GM12892 (cell line): ENCODE results near the gene SPATA20.

Source experiments
- DNase-seq: peaks from one replicate; pipeline ENCODE4 v3.0.0; 2011; ENCODE audit not compliant: insufficient read length
- FAIRE-seq: peaks from 2 replicates; lab custom pipeline; 2011; peaks lifted over from hg19 to GRCh38; lab: Jason Lieb, UNC
- POLR2A ChIP-seq: IDR thresholded peaks from 2 replicates; pipeline ENCODE4 v1.6.1; 2011; ENCODE audit warnings: low read depth, low read length, control low read depth
- POLR2AphosphoS5 ChIP-seq: IDR thresholded peaks from 2 replicates; pipeline ENCODE4 v1.6.1; 2011; ENCODE audit warnings: low read depth, low read length, control low read depth
- TAF1 ChIP-seq: IDR thresholded peaks from 2 replicates; pipeline ENCODE4 v1.6.1; 2011; ENCODE audit warnings: low read depth, mild to moderate bottlenecking, control low read depth, low read length, borderline replicate concordance

The SPATA20 gene

DNA sequence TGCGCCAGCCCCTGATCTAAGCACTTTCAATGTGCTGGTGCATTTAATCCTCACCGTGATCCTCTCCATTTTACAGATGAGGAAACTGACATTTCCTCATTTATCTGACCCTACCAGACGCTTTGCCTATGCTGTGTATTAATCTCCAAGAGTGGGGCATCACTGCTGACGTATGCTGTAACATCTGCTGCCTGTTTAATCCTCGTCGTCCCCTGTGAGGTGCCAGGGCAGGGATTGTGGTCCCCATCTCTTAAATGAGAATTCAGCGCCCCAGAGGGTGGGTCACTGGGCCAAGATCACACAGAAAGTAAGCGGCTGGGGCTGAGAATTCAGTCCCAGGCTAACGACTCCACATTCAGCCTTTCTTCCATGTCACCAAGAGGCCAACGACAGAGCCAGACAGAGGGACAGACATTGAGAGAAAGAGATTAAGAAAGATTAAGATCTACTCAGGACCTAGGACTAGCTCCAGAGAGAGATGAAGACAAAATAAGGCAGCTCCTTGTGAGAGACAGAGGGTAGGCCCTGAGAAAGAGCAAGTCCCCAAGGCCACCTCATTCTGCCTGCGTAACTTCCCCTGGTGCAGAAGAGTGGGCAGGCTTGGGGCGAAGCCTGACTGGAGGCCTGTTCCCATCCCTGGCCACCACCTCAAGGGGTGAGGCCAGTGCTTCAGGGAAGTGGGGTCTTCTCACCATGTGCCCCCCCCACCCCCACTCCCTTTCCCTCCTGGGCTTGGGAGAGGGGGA is 27.1 kb downstream of the SPATA20 start:
- no peak for TF ChIP-seq POLR2AphosphoS5
- TF ChIP-seq POLR2A, result no peak
- TF ChIP-seq TAF1, result no peak
- DNase-seq, result no peak
- no peak for FAIRE-seq

DNA sequence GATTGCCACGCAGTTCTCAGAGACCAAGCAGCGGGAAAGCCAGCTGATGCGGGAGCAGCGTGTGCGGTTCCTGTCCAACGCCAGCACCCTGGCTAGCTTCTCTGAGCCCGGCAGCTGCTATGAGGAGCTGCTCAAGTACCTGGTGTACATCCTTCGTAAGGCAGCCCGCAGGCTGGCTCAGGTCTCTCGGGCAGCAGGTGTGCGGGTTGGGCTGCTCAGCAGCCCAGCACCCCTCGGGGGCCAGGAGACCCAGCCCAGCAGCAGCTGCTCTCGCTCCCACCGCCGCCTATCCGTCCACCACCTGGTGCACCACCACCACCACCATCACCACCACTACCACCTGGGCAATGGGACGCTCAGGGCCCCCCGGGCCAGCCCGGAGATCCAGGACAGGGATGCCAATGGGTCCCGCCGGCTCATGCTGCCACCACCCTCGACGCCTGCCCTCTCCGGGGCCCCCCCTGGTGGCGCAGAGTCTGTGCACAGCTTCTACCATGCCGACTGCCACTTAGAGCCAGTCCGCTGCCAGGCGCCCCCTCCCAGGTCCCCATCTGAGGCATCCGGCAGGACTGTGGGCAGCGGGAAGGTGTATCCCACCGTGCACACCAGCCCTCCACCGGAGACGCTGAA is 28.7 kb downstream of the SPATA20 start:
- DNase-seq, result no peak
- TF ChIP-seq TAF1 (no peak), POLR2AphosphoS5 (no peak), POLR2A (no peak)

DNA sequence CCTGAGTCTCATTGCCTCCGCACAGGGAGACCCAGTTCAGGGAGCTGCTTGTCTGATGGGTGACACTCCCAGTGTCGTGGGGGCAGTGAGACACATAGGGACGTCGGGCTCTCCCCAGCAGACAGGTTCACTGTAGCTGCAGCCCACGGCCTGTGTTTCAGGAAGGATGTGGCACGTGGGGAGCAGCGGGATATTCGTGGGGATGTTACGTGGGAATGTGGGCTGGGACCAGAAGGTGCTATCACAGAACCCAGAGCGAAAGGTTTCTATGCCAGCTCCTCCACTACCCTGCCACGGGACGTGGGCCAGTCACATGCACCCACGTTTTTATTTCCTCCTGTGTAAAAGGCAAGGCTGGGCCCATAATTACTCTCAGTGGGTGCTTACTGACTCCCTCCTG is 29.9 kb downstream of the SPATA20 start:
- TF ChIP-seq TAF1 (no peak), POLR2AphosphoS5 (no peak), POLR2A (no peak)
- no peak for DNase-seq
- FAIRE-seq, result no peak

More for the DNA sequence above, 28.7 kb downstream of the SPATA20 start:
- FAIRE-seq, result no peak

DNA sequence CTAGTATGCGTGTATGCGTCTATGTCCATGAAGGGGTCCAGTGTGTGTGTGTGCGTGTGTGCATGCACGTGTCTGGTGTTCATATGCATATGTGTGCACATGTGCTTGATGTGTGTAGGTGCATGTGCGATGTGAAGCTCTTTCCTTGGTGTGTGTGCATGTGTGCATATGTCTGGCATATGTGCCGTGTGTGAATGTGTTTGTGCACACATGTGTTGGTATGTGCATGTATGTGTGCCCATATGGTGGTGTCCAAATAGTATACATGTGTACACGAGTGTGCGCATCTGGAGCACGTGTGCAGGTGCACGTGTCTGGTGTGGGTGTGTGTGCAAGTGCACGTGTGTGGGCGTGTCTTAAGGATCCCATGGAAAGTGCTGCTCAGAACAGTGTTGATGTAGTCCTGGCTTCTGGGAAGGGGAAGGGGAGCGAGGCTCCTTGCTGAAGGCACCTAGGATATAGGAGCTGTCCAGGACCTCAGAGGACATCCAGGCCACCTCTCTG is 30.5 kb downstream of the SPATA20 start:
- no peak for DNase-seq
- no peak for FAIRE-seq
- no peak for TF ChIP-seq POLR2AphosphoS5
- no peak for TF ChIP-seq POLR2A

DNA sequence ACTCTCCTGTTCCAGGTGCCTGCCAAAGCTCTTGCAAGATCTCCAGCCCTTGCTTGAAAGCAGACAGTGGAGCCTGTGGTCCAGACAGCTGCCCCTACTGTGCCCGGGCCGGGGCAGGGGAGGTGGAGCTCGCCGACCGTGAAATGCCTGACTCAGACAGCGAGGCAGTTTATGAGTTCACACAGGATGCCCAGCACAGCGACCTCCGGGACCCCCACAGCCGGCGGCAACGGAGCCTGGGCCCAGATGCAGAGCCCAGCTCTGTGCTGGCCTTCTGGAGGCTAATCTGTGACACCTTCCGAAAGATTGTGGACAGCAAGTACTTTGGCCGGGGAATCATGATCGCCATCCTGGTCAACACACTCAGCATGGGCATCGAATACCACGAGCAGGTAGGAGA is 31.2 kb downstream of the SPATA20 start:
- TF ChIP-seq POLR2AphosphoS5 (no peak), TAF1 (no peak), POLR2A (no peak)
- FAIRE-seq (no peak), DNase-seq (no peak)

DNA sequence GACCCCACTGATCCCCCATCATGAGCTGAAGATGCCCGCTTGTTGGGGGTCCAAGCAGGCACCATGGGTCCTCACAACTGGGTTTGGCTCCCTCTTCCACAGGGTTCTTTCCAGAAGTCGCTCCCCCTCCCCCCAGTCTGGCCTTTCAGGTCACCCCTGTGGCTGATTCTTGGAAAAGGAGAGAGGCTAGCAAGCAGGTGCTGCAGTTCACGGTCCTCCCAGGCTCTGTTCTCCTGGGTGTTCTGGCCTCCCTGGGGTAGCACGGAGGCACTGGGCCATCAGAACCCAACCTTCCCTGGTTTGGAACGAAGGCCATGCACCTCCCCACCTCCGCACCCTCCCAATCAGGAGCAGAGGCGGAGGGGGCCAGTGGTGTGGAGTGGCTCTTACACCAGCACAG is 32.4 kb downstream of the SPATA20 start:
- TF ChIP-seq TAF1, result no peak
- no peak for TF ChIP-seq POLR2A
- TF ChIP-seq POLR2AphosphoS5, result no peak
- no peak for FAIRE-seq

DNA sequence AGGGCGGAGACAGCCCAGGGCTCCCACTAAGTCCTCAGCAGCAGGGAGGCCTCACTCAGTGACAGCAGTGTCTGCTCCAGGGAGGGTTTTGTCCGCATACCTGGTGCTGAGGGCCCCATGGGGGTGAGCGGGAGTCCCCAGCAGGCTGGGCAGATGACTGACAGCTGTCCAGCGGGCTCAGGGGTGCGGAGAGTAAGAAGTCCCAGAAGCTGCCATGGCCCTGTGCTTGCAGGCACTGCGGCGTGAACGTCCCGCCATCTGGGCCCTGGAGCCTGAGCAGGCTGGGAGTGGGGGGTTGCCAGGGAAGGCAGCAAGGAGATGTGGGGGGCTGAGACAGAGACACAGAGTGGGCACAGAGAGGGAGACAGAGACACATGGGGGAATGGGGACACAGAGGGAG is 33.7 kb downstream of the SPATA20 start:
- DNase-seq (no peak), FAIRE-seq (no peak)

More for the DNA sequence above, 32.4 kb downstream of the SPATA20 start:
- DNase-seq, result no peak

DNA sequence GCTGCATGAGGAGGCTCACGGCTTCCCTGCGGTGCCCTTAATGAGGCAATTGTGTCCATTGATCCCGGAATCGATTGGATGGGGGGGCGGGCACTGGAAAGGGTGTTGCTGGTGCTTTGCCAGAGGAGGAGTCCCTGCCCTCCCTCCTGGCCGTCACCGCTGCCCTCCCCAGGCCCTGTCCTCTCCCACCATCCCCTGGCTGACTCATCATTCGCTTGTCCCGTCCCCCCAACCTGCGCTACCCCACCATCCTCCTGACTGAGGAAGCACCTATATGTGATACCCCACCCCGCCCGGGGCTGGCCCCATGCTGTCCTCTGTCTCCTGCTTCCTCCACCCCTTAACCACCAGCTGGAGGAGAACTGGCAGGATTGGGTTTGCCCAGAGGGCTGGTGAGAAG is 34.3 kb downstream of the SPATA20 start:
- DNase-seq (no peak), FAIRE-seq (no peak)
- no peak for TF ChIP-seq POLR2A
- no peak for TF ChIP-seq POLR2AphosphoS5
- TF ChIP-seq TAF1, result no peak

More for the DNA sequence above, 33.7 kb downstream of the SPATA20 start:
- no peak for TF ChIP-seq POLR2AphosphoS5
- no peak for TF ChIP-seq TAF1
- TF ChIP-seq POLR2A, result no peak

DNA sequence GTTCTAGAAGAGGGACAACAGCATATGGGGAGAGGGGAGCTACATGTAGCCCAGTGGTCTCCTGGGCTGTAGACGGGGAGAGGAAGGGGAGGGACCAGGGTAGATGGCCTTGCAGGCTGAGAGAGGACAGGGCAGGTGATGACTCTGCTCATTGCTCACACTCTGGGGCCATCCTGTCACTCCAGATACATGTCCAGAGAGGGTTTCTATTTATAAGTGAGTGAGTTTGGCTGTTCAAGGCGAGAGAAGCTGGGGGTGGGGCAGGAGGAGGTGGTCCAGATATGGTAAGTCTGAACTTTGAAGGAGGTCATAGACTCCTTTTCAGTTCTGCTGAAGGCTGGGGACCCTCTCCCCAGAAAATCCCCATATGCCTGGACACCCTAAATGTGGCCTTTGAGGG is 35.8 kb downstream of the SPATA20 start:
- FAIRE-seq (no peak), DNase-seq (no peak)
- TF ChIP-seq POLR2AphosphoS5 (no peak), TAF1 (no peak), POLR2A (no peak)

DNA sequence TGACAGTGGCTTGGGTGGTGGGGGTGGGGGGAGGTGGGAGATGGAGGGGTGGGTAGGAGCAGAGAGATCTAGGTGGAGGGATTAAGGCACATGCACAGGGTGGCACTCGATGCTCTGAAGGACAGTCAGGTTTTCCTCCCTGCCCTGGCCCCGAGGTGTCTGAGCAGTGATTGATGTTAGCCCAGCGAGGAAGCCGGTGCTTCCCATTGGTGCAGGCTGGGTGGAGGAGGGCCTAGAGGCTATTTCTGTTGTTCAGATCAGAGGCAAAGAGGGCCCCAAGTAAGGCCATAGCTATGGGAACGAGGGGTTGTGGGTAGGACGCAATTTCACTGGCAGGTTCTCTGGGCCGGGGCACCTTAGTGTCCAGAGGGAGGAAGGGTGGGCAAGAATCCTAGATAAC is 36.7 kb downstream of the SPATA20 start:
- FAIRE-seq (no peak), DNase-seq (no peak)
- TF ChIP-seq POLR2A, result no peak
- no peak for TF ChIP-seq TAF1
- TF ChIP-seq POLR2AphosphoS5, result no peak

DNA sequence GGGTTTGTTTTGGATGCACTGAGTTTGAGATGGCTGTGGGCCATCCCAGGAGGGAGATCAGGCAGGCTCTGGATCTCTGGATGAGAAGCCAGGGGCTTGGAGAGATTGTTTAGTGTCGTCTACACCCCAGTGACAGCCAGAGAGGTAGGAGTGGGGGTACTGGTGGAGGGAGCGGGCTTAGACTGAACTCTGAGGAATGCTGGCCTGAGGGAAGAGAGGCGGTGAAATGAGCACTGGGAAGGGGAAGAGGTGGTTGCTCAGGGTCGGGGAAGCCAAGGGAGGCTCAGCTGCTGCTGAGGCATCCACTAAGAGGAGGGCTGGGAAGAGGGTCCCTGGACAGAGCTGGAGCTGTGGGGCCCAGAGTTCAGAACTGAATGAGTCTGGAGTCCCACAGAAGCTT is 37.1 kb downstream of the SPATA20 start:
- FAIRE-seq (no peak), DNase-seq (no peak)
- TF ChIP-seq POLR2AphosphoS5, result no peak
- no peak for TF ChIP-seq POLR2A
- TF ChIP-seq TAF1, result no peak

DNA sequence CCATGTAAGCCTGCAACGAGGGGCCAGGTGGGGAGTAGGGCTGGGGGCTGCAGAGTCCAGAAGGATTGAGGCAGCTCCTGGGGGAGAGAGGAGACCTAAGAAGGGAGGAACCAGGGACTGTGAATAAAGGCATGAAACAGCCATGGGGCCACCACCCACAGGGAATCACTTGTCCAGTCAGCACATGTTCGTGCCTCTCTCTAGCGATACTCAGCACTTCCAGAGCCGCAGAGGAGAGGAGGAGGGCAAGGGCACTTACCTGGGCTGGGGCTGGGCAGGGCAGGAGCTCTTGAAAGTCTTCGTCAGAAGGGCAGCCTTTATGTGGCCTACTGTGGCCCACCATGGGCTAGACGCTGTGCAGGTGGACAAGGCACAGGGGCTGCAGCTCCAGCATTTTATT is 37.8 kb downstream of the SPATA20 start:
- DNase-seq, result no peak
- FAIRE-seq, result no peak
- TF ChIP-seq POLR2AphosphoS5, result no peak
- no peak for TF ChIP-seq POLR2A
- no peak for TF ChIP-seq TAF1
